Bone marrow (tissue), 2 donors: ENCODE measurements around the gene AKT1S1.
A peak's percentile ranks its signal among the peaks of the same experiment; 100 is the strongest.

Source experiments
- DNase-seq, 2 donors: peaks; one replicate each; lab custom pipeline; 2025; lab: John Stamatoyannopoulos, UW

AKT1S1 gene

GRCh38 chr19:49883094-49883493 lies 5.9 kb upstream of the AKT1S1 start:
- no peak for DNase-seq

- DNase-seq, result no peak
Observed at GRCh38 chr19:49882643-49883042, 5.5 kb upstream of the AKT1S1 start.

DNA sequence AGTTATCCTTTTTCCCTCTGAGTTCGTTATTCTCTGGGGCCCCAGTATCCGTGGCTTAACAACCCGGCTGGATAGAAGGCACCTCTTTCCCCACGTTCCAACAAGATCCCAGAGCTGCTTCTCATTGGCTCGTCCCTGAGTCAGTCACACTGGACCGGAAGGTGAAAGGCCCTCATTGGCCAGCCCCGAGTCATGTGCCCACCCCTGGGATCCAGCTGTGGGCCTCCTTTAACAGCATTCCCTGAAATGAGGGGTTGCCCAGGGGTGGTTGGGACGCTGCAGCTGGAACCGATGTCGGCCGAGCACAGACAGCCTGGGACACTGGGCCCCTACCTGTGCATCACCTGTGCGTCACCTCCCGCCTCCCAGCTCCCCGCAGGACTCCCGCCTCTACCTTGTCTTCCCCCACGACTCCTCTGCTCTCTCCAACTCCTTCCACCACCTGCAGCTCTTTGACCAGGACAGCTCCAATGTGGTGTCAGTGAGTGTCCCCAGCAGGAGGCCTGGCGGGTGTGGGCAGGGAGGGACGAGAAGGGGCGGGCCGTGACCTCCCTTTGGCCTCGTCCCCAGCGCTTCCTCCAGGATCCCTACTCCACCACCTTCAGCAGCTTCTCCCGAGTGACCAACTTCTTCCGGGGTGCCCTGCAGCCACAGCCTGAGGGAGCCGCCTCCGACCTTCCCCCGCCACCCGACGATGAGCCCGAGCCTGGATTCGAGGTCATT lies 4.7 kb upstream of the AKT1S1 start:
- no peak for DNase-seq

GRCh38 chr19:49881186-49881585 lies 4.0 kb upstream of the AKT1S1 start:
- no peak for DNase-seq

GRCh38 chr19:49880162-49880869 lies 3.2 kb upstream of the AKT1S1 start:
- no peak for DNase-seq

DNA sequence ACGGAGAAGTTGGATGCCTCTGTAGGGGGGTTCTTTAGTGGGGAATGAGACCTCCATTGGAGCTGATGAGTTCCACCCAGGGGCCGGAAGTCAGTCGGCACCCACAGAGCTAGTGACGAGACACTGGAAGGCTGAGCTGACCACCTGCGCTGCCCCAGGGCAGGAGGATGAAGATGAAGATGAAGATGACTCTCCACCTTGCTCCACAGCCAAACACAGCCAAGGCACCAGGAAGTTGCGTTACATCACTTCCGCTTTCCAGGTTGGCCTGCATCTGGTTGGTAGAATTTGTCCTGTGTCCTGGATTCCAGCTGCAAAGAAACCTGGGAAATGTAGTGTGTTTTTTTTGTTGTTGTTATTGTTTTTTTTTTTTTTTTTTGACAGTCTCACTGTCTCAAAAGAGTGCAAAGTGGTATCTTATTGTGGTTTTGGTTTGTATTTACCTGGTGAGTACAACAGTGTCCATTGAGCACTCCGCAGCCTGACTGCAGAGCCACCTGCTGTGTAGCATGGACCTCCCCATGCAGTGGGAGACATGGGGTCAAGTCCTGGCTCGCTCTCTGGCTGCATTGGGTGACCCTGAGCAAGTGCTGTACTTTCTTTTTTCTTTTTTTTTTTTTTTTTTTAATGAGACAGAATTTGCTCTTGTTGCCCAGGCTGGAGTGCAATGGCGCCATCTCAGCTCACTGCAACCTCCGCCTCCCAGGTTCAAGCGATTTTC lies 2.2 kb upstream of the AKT1S1 start:
- DNase-seq, result no peak

DNA sequence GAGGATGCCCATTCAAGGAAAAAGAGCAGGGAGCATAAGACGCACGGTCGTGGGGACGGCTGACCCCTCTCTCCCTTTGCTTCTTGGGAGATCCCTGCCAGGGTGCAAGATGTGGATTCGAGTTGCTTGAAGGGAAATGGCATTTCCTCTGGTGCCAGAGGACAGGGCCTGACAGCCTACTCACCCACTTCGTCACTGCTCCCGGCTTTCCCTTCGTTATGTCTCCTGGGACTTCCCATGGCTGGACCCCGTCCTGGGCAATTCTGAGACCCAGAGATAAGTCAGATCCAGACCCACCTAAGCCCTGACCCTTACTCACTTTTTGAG lies 1.6 kb upstream of the AKT1S1 start:
- no peak for DNase-seq

DNA sequence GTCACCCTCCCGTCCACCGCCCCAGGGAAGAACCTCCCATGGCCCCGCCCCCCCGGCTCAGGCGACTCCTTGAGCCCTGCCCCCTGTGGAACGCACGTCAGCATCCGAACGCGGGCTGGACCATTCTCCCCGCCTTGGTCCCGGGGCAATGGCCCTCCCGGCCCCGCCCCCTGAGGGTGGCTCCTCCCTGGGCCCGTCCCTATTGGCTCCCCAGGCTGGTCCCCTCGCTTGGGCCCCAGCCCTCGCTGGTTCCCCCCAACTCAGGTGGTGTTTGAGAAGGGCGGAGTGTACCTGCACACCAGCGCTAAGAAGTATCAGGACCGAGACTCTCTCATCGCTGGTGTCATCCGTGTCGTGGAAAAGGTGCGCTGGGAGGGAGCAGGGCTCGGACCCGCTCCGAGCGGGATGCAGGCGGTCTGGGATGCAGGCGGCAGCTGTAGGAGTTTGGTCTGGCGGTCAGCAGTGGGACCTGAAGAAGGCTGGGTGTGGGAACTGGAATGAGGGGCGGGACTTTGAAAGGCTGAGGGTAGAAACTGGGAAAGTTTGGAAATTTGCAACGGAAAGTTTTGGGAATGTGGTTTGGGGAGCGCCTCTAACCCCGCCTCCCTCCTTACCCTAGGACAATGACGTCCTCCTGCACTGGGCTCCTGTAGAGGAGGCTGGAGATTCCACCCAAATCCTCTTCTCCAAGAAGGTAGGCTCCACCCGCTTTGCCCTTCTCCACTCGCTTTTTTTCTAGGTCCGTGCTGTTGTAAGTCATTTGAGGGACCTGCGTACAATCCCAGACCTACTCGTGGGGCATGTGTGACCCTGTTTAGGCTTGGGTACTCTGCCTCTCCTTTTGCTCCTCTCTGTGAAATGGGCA lies 956 bp upstream of the AKT1S1 start:
- peak in 1 of 2 donors; percentile 97 for DNase-seq

- DNase-seq, result peak; percentile 96 to 98
Observed at GRCh38 chr19:49876422-49877019, 634 bp downstream of the AKT1S1 start.

GRCh38 chr19:49875857-49876421 lies 1.2 kb downstream of the AKT1S1 start:
- peak in 1 of 2 donors; percentile 65 for DNase-seq

DNA sequence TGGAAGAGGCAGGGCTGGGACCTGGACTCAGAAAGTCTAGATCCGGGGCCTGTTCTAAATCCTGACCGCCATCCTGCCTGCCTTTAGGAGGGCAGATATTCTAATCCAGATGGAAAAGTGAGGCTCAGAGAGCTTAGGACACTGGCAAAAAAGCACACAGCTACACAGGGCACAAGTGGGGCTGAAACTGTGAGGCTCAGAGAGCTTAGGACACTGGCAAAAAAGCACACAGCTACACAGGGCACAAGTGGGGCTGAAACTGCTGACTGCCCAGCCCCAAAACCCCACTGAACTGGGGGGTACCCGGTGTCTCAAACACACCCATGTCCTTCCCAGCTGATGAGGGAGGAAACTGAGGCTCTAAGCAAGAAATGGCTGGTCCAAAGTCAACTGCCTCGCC lies 2.0 kb downstream of the AKT1S1 start:
- DNase-seq, result no peak

DNA sequence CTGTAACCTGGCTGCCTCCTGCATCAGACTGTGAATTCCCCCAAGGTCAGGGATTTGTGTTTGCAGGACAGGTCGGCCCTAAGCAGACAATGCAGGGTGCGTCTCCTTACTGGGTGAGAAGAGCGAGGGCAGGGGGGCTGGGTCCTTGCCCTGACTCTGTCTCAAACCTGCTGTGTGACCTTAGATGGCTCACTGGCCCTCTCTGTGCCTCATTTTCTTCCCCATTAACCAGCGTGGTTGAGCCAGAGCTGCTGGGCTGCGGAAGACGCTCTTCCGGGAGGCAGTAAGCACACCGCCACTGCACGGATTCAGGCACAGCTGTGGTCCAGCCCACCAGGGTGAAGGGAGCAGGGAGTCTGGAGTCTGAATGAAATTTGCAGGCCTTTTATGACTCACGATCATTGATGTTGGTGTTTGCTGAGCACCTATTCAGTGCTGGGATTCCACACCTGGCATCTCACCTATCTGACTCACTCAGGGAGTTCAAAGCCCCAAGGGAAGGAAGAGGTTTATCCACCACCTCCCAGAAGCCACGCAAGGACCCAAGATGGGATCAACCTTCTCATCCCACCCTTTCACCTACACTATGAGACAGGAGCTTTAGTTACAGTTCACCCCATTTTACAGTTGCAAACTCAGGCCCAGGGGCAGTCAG lies 2.5 kb downstream of the AKT1S1 start:
- no peak for DNase-seq

- no peak for DNase-seq
Observed at GRCh38 chr19:49873834-49874233, 3.3 kb downstream of the AKT1S1 start.

- no peak for DNase-seq
Observed at GRCh38 chr19:49873129-49873521, 4.0 kb downstream of the AKT1S1 start.

DNA sequence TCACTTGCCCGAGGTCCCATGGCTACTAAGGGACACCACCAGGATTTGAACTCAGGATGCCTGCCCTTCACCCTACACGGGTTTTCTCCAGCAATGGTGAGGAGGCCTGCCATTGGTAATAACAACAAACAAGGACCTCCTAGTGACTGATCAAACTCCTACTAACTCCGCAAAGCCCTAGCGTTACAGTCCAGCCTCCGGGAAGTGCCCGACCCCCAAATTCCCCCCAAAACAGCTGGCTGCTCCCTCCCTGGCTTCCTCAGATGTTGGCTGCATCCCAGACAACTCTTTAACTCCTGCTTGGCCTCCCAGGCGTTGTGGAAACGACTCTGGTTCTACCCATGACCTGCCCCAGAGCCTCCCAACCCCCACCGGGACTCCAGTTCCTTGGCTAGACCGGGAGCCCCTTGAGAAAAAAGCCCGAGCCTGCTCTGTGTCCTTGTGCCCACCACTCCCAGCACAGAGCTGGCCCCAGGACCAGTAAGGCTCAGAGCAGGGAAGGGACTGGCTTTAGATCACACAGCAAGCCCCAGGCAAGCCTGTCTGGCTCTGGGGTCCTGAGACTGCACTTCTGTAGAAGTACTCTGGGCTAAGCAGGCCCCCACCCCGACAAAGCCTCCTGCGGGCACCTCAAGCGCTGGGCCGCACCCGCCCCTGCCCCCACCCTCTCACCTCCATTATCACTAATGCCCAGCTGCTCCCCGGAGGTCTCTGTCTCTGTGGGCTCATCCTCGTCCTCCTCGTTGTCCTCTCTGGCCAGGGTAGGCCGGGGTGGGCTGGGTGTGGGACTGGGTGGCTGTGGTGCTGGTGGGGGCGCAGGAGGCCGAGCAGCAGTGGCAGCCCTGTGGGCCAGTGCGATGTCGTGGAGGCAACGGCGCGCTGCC lies 4.7 kb downstream of the AKT1S1 start:
- DNase-seq, result no peak

- DNase-seq, result no peak
Observed at GRCh38 chr19:49871349-49871985, 5.7 kb downstream of the AKT1S1 start.

DNA sequence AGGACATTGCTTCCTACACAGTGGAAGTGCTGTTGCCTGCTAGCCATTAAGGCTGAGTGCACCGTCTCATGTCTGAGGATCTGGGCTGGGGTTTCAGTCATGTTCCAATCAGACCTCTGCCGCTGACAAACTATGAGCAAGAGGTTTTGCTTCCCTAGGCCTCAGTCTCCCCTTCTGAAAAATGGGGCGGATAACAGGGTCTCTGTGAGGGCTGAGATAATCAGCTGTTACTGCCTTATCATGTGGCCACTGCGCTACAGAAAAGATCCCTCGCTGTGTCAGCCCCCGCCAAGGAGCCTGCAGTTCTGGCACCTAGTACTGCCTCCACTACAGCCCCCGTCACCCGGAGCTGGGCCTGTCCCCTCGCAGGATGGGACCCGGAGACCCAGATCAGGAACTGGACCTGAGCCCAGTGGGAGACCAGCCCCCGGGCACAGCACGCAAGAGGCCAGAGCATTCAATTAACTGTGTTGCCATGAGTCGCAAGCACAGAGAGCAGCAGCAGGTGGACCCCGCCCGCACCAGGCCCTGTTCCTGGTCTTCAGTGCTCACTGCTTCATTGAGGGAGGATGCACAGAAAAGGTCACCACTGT lies 6.8 kb downstream of the AKT1S1 start:
- no peak for DNase-seq

GRCh38 chr19:49869484-49870308 lies 7.5 kb downstream of the AKT1S1 start:
- peak; percentile 85 to 99 for DNase-seq
